Endothelial cell (in vitro differentiated cells): ENCODE results near the gene RIBC2. TPM values are rescaled to one million over a fixed set of nuclear protein-coding genes. Genes with fewer than 3 reads are reported as not detected.

Source experiments
- DNase-seq: peaks from one replicate; pipeline ENCODE4 v3.0.0; 2021; ENCODE audit warnings: low spot score
- H3K27ac Mint-ChIP-seq: one replicate; pipeline ENCODE4 v1.8.0; 2021; ENCODE audit warnings: mixed read lengths, inconsistent platforms; ENCODE audit not compliant: unreplicated experiment
- H3K27me3 Mint-ChIP-seq: one replicate; pipeline ENCODE4 v1.8.0; 2021; ENCODE audit warnings: mild to moderate bottlenecking, moderate library complexity, mixed read lengths, inconsistent platforms; ENCODE audit not compliant: unreplicated experiment
- H3K36me3 Mint-ChIP-seq: one replicate; pipeline ENCODE4 v1.8.0; 2021; ENCODE audit warnings: mild to moderate bottlenecking, low read depth, mixed read lengths, inconsistent platforms; ENCODE audit not compliant: unreplicated experiment
- H3K4me1 Mint-ChIP-seq: one replicate; pipeline ENCODE4 v1.8.0; 2021; ENCODE audit warnings: mild to moderate bottlenecking, mixed read lengths, inconsistent platforms; ENCODE audit not compliant: unreplicated experiment
- H3K4me3 Mint-ChIP-seq: one replicate; pipeline ENCODE4 v1.8.0; 2021; ENCODE audit warnings: mild to moderate bottlenecking, mixed read lengths, inconsistent platforms; ENCODE audit not compliant: unreplicated experiment
- H3K9me3 Mint-ChIP-seq: one replicate; pipeline ENCODE4 v1.8.0; 2021; ENCODE audit warnings: mixed read lengths, inconsistent platforms; ENCODE audit not compliant: unreplicated experiment
- CTCF ChIP-seq: fragments of 200-600 bp; sonication (generic); IDR thresholded peaks from one replicate; pipeline ENCODE4 v1.5.0; 2021; ENCODE audit warnings: antibody characterized with exemption; ENCODE audit not compliant: unreplicated experiment
- total RNA-seq: library from RNA; stranded (reverse); fragmentation: NEBNext Ultra II Directional; extraction: Animal tissue kit (Norgen Biotek cat#: 25700); gene quantifications from one replicate; pipeline ENCODE4 v1.2.1, GENCODE V29; 2021; ENCODE audit not compliant: unreplicated experiment

The RIBC2 gene
- total RNA-seq, 1 donor from 2014 or later, result 0.54 TPM

GRCh38 chr22:45402466-45402985 lies 11.0 kb upstream of the RIBC2 start:
- H3K36me3 Mint-ChIP-seq, result no peaks in the 10 kb centered on the region

GRCh38 chr22:45407793-45408192 lies 5.7 kb upstream of the RIBC2 start:
- Mint-ChIP-seq H3K4me1 (no peaks in the 10 kb centered on the region), H3K4me3 (no peak overlapping the region), H3K27me3 (no peaks in the 10 kb centered on the region), H3K9me3 (no peaks in the 10 kb centered on the region), H3K36me3 (no peaks in the 10 kb centered on the region), H3K27ac (no peak overlapping the region)
- no peak for DNase-seq
- TF ChIP-seq CTCF, result no peak

More at GRCh38 chr22:45402466-45402985, 11.0 kb upstream of the RIBC2 start:
- no peak for DNase-seq
- H3K9me3 Mint-ChIP-seq, result no peaks in the 10 kb centered on the region
- no peak overlapping the region for H3K27ac Mint-ChIP-seq
- H3K27me3 Mint-ChIP-seq, result no peaks in the 10 kb centered on the region
- H3K4me3 Mint-ChIP-seq, result no peak overlapping the region
- no peaks in the 10 kb centered on the region for H3K4me1 Mint-ChIP-seq
- TF ChIP-seq CTCF, result no peak

- Mint-ChIP-seq H3K4me3 (no peak overlapping the region), H3K27me3 (no peaks in the 10 kb centered on the region), H3K36me3 (no peaks in the 10 kb centered on the region), H3K27ac (no peak overlapping the region), H3K9me3 (no peaks in the 10 kb centered on the region), H3K4me1 (no peaks in the 10 kb centered on the region)
- TF ChIP-seq CTCF, result no peak
- no peak for DNase-seq
Measured at GRCh38 chr22:45413013-45413367, 503 bp upstream of the RIBC2 start.

GRCh38 chr22:45418056-45418769 lies 4.7 kb downstream of the RIBC2 start:
- Mint-ChIP-seq H3K4me3 (no peak overlapping the region), H3K27ac (no peak overlapping the region)
- no peak for DNase-seq

More at GRCh38 chr22:45418056-45418769, 4.7 kb downstream of the RIBC2 start:
- Mint-ChIP-seq H3K9me3 (no peaks in the 10 kb centered on the region), H3K36me3 (no peaks in the 10 kb centered on the region), H3K27me3 (peaks cover 2% of the 10 kb centered on the region), H3K4me1 (no peaks in the 10 kb centered on the region)
- no peak for TF ChIP-seq CTCF
